Measurements from ENCODE around the gene YJU2. TPM values are rescaled to one million over a fixed set of nuclear protein-coding genes. Genes with fewer than 3 reads are reported as not detected.

The YJU2 gene
- total and polyA plus RNA-seq, 2 of the 13 experiments (the other 11 are each of a cell fraction or from before 2014, with no cell fraction given): 9.3 to 17.9 TPM

DNA sequence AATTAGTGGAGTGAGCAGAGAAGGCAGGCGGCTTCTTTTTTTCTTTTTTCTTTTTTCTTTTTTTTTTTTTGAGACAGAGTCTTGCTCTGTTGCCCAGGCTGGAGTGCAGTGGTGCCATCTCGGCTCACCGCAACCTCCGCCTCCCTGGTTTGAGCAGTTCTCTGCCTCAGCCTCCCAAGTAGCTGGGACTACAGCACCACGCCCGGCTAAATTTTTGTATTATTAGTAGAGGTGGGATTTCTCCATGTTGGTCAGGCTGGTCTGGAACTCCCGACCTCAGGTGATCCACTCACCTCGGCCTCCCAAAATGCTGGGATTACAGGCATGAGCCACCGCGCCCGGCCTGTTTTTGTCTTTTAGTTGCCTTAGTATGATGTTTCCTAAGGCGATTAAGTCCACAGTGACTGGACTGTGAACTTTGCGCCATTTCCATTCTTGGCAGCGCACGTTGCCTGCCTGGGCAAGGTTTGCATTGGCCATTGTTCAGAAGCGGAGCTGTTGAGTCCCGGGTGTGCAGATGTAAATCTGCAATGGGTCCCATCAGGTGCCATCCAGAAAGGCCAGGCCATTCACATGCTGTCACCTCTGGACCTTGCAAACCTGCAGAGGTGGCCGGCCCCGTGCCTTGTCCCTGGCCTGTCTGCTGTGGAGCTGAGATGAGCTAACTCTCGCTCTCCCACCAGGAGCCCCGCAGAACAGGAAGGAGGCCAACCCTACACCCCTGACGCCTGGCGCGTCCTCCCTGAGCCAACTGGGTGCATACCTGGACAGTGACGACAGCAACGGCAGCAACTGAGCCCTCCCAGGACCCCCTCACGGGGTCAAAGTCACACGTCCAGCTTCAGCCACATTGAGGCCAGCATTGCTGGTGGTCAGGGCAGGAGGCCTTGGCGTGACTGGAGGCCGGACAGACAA, 21.3 kb downstream of the YJU2 start (continued):
- TF ChIP-seq, protein P1, sequence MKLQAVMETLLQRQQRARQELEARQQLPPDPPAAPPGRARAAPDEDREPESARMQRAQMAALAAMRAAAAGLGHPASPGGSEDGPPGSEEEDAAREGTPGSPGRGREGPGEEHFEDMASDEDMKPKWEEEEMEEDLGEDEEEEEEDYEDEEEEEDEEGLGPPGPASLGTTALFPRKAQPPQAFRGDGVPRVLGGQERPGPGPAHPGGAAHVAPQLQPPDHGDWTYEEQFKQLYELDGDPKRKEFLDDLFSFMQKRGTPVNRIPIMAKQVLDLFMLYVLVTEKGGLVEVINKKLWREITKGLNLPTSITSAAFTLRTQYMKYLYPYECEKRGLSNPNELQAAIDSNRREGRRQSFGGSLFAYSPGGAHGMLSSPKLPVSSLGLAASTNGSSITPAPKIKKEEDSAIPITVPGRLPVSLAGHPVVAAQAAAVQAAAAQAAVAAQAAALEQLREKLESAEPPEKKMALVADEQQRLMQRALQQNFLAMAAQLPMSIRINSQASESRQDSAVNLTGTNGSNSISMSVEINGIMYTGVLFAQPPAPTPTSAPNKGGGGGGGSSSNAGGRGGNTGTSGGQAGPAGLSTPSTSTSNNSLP (IDR thresholded peaks at IDR 0.05; ENCODE audit: low read depth, low read length): no peak
- no peak for TF ChIP-seq ZNF567 (CRISPR knock-in tag; IDR thresholded peaks at IDR 0.05; ENCODE audit: borderline replicate concordance)
- TF ChIP-seq ZNF678 (CRISPR knock-in tag; IDR thresholded peaks at IDR 0.05): no peak
- no peak for TF ChIP-seq ZC3H13 (CRISPR knock-in tag; IDR thresholded peaks at IDR 0.05)
- no peak for TF ChIP-seq ZNF354B (CRISPR knock-in tag; IDR thresholded peaks at IDR 0.05)
- TF ChIP-seq, protein P2, sequence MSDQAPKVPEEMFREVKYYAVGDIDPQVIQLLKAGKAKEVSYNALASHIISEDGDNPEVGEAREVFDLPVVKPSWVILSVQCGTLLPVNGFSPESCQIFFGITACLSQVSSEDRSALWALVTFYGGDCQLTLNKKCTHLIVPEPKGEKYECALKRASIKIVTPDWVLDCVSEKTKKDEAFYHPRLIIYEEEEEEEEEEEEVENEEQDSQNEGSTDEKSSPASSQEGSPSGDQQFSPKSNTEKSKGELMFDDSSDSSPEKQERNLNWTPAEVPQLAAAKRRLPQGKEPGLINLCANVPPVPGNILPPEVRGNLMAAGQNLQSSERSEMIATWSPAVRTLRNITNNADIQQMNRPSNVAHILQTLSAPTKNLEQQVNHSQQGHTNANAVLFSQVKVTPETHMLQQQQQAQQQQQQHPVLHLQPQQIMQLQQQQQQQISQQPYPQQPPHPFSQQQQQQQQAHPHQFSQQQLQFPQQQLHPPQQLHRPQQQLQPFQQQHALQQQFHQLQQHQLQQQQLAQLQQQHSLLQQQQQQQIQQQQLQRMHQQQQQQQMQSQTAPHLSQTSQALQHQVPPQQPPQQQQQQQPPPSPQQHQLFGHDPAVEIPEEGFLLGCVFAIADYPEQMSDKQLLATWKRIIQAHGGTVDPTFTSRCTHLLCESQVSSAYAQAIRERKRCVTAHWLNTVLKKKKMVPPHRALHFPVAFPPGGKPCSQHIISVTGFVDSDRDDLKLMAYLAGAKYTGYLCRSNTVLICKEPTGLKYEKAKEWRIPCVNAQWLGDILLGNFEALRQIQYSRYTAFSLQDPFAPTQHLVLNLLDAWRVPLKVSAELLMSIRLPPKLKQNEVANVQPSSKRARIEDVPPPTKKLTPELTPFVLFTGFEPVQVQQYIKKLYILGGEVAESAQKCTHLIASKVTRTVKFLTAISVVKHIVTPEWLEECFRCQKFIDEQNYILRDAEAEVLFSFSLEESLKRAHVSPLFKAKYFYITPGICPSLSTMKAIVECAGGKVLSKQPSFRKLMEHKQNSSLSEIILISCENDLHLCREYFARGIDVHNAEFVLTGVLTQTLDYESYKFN (CRISPR knock-in tag; conservative IDR thresholded peaks at IDR 0.05): 0 out of 2 replicates have a peak, but pooled peaks have one; percentile 27
- TF ChIP-seq HOXA3 (CRISPR knock-in tag; IDR thresholded peaks at IDR 0.05): peak; percentile 28; the same call in 1 of the 2 replicates
- TF ChIP-seq ZNF788 (CRISPR knock-in tag; IDR thresholded peaks at IDR 0.05; ENCODE audit: borderline replicate concordance): no peak
- no peak for TF ChIP-seq ZNF776 (CRISPR knock-in tag; IDR thresholded peaks at IDR 0.05)
- 0 out of 2 replicates have a peak, but pooled peaks have one; percentile 22 for TF ChIP-seq SRF (IDR thresholded peaks at IDR 0.05; ENCODE audit: low read depth, low read length)
- TF ChIP-seq ZNF180 (CRISPR knock-in tag; IDR thresholded peaks at IDR 0.05; ENCODE audit: borderline replicate concordance, low read depth): no peak
- no peak for TF ChIP-seq ZNF549 (CRISPR knock-in tag; IDR thresholded peaks at IDR 0.05)
- no peak for TF ChIP-seq SP5 (CRISPR knock-in tag; IDR thresholded peaks at IDR 0.05; ENCODE audit: borderline replicate concordance, low read depth)
- TF ChIP-seq, protein P3, sequence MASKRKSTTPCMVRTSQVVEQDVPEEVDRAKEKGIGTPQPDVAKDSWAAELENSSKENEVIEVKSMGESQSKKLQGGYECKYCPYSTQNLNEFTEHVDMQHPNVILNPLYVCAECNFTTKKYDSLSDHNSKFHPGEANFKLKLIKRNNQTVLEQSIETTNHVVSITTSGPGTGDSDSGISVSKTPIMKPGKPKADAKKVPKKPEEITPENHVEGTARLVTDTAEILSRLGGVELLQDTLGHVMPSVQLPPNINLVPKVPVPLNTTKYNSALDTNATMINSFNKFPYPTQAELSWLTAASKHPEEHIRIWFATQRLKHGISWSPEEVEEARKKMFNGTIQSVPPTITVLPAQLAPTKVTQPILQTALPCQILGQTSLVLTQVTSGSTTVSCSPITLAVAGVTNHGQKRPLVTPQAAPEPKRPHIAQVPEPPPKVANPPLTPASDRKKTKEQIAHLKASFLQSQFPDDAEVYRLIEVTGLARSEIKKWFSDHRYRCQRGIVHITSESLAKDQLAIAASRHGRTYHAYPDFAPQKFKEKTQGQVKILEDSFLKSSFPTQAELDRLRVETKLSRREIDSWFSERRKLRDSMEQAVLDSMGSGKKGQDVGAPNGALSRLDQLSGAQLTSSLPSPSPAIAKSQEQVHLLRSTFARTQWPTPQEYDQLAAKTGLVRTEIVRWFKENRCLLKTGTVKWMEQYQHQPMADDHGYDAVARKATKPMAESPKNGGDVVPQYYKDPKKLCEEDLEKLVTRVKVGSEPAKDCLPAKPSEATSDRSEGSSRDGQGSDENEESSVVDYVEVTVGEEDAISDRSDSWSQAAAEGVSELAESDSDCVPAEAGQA (IDR thresholded peaks at IDR 0.05; ENCODE audit: low read depth): peak; percentile 28; the same call in 1 of the 2 replicates
- TF ChIP-seq, protein P3 (CRISPR knock-in tag; IDR thresholded peaks at IDR 0.05; ENCODE audit: borderline replicate concordance): no peak
- TF ChIP-seq ZFP36 (IDR thresholded peaks at IDR 0.05; ENCODE audit: borderline replicate concordance, low read depth, low read length, partially characterized antibody): no peak
- no peak for TF ChIP-seq ZNF724P (CRISPR knock-in tag; IDR thresholded peaks at IDR 0.05; ENCODE audit: borderline replicate concordance)
- no peak for TF ChIP-seq TMF1 (CRISPR knock-in tag; IDR thresholded peaks at IDR 0.05; ENCODE audit: low read depth)
